Keratinocyte (primary cell): ENCODE measurements around the gene C18orf32.

Experiments
- EZH2 ChIP-seq: IDR thresholded peaks from one replicate; pipeline ENCODE4 v1.6.1; 2012; ENCODE audit warnings: inconsistent platforms, mild to moderate bottlenecking, low read length, moderate library complexity
- TF ChIP-seq, protein P1 (sequence below), 3 experiments: IDR thresholded peaks in 1 of 3; conservative IDR thresholded peaks in 1 of 3; optimal IDR thresholded peaks in 1 of 3; 2 replicates in 2 of 3; 3 replicates in 1 of 3; pipeline versions ENCODE3 to v1.5.1; 2011; ENCODE audit warnings: low read length in 3 of 3, mild to moderate bottlenecking in 3 of 3, moderate library complexity in 2 of 3, control low read depth in 1 of 3, inconsistent platforms in 1 of 3; ENCODE audit not compliant: insufficient read depth in 2 of 3; ENCODE audit errors: extremely low read depth in 1 of 3

DNA sequence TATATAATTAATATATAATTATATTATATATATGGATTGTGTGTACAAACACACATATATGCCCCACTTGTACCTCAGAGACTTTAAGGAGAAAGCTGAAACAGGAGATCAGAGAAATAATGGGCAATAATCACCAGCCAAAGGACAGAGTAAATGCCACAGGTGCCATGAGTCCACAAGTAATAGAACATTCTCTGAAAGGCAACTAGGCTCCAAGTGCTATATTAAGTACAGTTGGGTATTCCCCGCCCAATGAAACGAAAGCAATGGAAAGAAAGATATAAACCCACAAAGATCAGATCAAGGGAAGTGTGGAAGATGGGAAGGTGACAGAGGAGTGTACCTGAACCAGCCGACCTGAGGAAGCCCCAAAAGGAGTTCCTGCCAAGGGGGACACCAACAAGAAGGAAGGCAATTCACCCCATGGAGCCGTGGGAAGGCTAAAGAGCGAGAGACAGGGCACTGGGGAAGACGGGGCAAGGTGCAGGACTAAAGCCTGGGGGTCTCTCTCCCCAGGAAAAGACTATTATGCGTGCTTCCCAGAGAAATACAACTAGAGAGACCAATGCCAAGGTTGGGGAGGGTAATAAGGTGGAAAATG, 45.6 kb downstream of the C18orf32 start:
- TF ChIP-seq EZH2 = no peak
- TF ChIP-seq, protein P1, sequence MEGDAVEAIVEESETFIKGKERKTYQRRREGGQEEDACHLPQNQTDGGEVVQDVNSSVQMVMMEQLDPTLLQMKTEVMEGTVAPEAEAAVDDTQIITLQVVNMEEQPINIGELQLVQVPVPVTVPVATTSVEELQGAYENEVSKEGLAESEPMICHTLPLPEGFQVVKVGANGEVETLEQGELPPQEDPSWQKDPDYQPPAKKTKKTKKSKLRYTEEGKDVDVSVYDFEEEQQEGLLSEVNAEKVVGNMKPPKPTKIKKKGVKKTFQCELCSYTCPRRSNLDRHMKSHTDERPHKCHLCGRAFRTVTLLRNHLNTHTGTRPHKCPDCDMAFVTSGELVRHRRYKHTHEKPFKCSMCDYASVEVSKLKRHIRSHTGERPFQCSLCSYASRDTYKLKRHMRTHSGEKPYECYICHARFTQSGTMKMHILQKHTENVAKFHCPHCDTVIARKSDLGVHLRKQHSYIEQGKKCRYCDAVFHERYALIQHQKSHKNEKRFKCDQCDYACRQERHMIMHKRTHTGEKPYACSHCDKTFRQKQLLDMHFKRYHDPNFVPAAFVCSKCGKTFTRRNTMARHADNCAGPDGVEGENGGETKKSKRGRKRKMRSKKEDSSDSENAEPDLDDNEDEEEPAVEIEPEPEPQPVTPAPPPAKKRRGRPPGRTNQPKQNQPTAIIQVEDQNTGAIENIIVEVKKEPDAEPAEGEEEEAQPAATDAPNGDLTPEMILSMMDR (optimal IDR thresholded peaks at IDR 0.05 in 1 of 3, IDR thresholded peaks at IDR 0.05 in 1 of 3, conservative IDR thresholded peaks at IDR 0.05 in 1 of 3; ENCODE audit: extremely low read depth in 1 of 3, insufficient read depth in 2 of 3, low read length in 3 of 3) = no peak
